GM19023 (cell line): ENCODE results near the gene RAB5A.
"Not testable (repeated sequence)": the region's sequence is repeated elsewhere in the genome, so short reads cannot be mapped to it uniquely, and the experiment has no call there.

Experiments
- ATAC-seq: cut with Tn5 transposase; IDR thresholded peaks from one replicate; pipeline ENCODE4 v1.9.1; 2021; ENCODE audit warnings: mild to moderate bottlenecking, moderate library complexity; ENCODE audit not compliant: unreplicated experiment

Gene RAB5A

GRCh38 chr3:20023623-20024405 lies 76.9 kb downstream of the RAB5A start:
- no peak for ATAC-seq

- no peak for ATAC-seq
Observed at GRCh38 chr3:20027136-20027535, 80.2 kb downstream of the RAB5A start.

GRCh38 chr3:20028905-20029331 lies 82.0 kb downstream of the RAB5A start:
- ATAC-seq: no peak

- ATAC-seq: not testable (repeated sequence)
Observed at GRCh38 chr3:20031939-20032338, 85.0 kb downstream of the RAB5A start.
